ENCODE data around the gene FMO4.

DNA sequence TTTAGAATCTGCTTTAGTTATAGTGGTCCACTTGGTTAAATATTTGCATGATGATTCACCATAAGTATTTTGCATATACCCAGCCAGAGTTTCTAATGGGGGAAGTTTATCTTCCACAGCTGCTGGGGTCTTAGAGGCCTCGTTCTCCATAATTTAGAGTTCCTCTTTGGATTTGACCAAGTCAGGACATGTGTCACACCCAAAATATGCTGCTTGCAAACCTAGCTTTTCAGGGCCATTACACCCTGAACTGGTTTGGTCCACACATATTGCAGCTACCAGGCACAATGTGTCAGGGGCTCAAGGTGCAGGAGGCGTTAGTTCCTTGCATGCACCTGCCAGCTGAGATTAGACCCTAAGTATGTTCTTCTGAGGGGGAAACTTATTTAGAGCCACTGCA lies 17.1 kb upstream of the FMO4 start:
- TF ChIP-seq, protein P1, sequence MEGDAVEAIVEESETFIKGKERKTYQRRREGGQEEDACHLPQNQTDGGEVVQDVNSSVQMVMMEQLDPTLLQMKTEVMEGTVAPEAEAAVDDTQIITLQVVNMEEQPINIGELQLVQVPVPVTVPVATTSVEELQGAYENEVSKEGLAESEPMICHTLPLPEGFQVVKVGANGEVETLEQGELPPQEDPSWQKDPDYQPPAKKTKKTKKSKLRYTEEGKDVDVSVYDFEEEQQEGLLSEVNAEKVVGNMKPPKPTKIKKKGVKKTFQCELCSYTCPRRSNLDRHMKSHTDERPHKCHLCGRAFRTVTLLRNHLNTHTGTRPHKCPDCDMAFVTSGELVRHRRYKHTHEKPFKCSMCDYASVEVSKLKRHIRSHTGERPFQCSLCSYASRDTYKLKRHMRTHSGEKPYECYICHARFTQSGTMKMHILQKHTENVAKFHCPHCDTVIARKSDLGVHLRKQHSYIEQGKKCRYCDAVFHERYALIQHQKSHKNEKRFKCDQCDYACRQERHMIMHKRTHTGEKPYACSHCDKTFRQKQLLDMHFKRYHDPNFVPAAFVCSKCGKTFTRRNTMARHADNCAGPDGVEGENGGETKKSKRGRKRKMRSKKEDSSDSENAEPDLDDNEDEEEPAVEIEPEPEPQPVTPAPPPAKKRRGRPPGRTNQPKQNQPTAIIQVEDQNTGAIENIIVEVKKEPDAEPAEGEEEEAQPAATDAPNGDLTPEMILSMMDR (IDR thresholded peaks at IDR 0.05) = no peak
- no peak for TF ChIP-seq POLR2A (IDR thresholded peaks at IDR 0.05)
